HG03575 (cell line): ENCODE measurements around the gene LILRB4.
"Not testable (repeated sequence)": the region's sequence is repeated elsewhere in the genome, so short reads cannot be mapped to it uniquely, and the experiment has no call there.

Experiments
- ATAC-seq: cut with Tn5 transposase; IDR thresholded peaks from one replicate; pipeline ENCODE4 v1.9.1; 2021; ENCODE audit not compliant: unreplicated experiment, insufficient number of reproducible peaks, low FRiP score; ENCODE audit errors: extremely low read depth

Gene LILRB4

GRCh38 chr19:54681596-54681995 is 18.8 kb downstream of the LILRB4 start:
- not testable (repeated sequence) for ATAC-seq

GRCh38 chr19:54682306-54682856 is 19.6 kb downstream of the LILRB4 start:
- ATAC-seq: no peak

- ATAC-seq: no peak
Observed at GRCh38 chr19:54684527-54684926, 21.7 kb downstream of the LILRB4 start.

- no peak for ATAC-seq
Observed at GRCh38 chr19:54691582-54692297, 29.0 kb downstream of the LILRB4 start.

- ATAC-seq: no peak
Observed at GRCh38 chr19:54692298-54692615, 29.5 kb downstream of the LILRB4 start.

- ATAC-seq: no peak
Observed at GRCh38 chr19:54694648-54695047, 31.9 kb downstream of the LILRB4 start.

GRCh38 chr19:54696117-54696548 is 33.3 kb downstream of the LILRB4 start:
- no peak for ATAC-seq

- ATAC-seq: no peak
Observed at GRCh38 chr19:54696766-54697165, 34.0 kb downstream of the LILRB4 start.

- ATAC-seq: not testable (repeated sequence)
Observed at GRCh38 chr19:54697716-54698115, 34.9 kb downstream of the LILRB4 start.

GRCh38 chr19:54704928-54705327 is 42.1 kb downstream of the LILRB4 start:
- ATAC-seq: no peak

GRCh38 chr19:54707962-54708361 is 45.2 kb downstream of the LILRB4 start:
- no peak for ATAC-seq

- ATAC-seq: no peak
Observed at GRCh38 chr19:54708781-54709180, 46.0 kb downstream of the LILRB4 start.

GRCh38 chr19:54709212-54709948 is 46.6 kb downstream of the LILRB4 start:
- ATAC-seq: no peak

GRCh38 chr19:54709956-54710355 is 47.2 kb downstream of the LILRB4 start:
- ATAC-seq: not testable (repeated sequence)
